ENCODE data around the gene HAUS5.
A peak's percentile ranks its signal among the peaks of the same experiment; 100 is the strongest.

HAUS5 gene

GRCh38 chr19:35608251-35608650 is 4.3 kb upstream of the HAUS5 start:
- Histone ChIP-seq H3K27me3 (ENCODE audit: insufficient read depth, poor library complexity, severe bottlenecking) (no peaks in the 10 kb centered on the region), H3K9me3 (ENCODE audit: severe bottlenecking) (peaks cover 5% of the 10 kb centered on the region), H3K4me1 (ENCODE audit: insufficient read depth, poor library complexity, severe bottlenecking) (peaks cover 4% of the 10 kb centered on the region), H3K36me3 (ENCODE audit: low read depth) (no peaks in the 10 kb centered on the region), H3K27ac (ENCODE audit: poor library complexity, severe bottlenecking) (no peak overlapping the region), H3K4me3 (ENCODE audit: severe bottlenecking) (no peak overlapping the region)
- ATAC-seq (ENCODE audit: low read depth): no peak
- TF ChIP-seq, protein P1, sequence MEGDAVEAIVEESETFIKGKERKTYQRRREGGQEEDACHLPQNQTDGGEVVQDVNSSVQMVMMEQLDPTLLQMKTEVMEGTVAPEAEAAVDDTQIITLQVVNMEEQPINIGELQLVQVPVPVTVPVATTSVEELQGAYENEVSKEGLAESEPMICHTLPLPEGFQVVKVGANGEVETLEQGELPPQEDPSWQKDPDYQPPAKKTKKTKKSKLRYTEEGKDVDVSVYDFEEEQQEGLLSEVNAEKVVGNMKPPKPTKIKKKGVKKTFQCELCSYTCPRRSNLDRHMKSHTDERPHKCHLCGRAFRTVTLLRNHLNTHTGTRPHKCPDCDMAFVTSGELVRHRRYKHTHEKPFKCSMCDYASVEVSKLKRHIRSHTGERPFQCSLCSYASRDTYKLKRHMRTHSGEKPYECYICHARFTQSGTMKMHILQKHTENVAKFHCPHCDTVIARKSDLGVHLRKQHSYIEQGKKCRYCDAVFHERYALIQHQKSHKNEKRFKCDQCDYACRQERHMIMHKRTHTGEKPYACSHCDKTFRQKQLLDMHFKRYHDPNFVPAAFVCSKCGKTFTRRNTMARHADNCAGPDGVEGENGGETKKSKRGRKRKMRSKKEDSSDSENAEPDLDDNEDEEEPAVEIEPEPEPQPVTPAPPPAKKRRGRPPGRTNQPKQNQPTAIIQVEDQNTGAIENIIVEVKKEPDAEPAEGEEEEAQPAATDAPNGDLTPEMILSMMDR (IDR thresholded peaks at IDR 0.05; ENCODE audit: poor library complexity, severe bottlenecking): no peak
- no peak for DNase-seq (ENCODE audit: low spot score)

DNA sequence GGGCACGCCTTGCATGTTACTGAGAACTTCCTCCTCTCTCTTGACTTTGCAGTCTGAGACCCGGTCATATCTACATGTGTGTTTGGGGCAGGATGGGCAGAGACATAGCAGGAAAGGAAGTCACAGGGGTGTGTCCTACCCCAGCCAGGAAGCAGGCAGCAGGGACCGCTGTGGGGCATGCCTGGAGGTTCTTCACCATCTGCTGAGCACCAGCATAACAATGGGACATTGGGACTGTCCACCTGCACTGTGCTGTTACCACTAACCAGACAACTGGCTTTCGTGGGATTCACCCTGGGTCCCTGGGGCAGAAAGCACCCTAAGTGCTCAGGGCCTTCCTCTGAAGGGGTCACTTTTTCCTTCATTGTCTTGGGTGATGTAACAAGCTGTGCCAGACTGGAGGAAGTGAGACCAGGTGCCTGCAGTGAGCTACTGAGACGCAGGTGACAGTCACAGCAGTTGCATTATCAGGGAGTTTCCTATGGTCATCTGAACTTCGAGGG is 2.6 kb upstream of the HAUS5 start:
- TF ChIP-seq, protein P1 (IDR thresholded peaks at IDR 0.05; ENCODE audit: poor library complexity, severe bottlenecking): no peak
- no peak overlapping the region for H3K27ac ChIP-seq (ENCODE audit: poor library complexity, severe bottlenecking)
- H3K36me3 ChIP-seq (ENCODE audit: low read depth): peaks cover 7% of the 10 kb centered on the region; the same call in 1 of the 2 replicates
- no peaks in the 10 kb centered on the region for H3K27me3 ChIP-seq (ENCODE audit: insufficient read depth, poor library complexity, severe bottlenecking)
- H3K4me1 ChIP-seq (ENCODE audit: insufficient read depth, poor library complexity, severe bottlenecking): peaks cover 4% of the 10 kb centered on the region
- no peak for DNase-seq (ENCODE audit: low spot score)
- no peak overlapping the region for H3K4me3 ChIP-seq (ENCODE audit: severe bottlenecking)
- H3K9me3 ChIP-seq (ENCODE audit: severe bottlenecking): peaks cover 5% of the 10 kb centered on the region
- ATAC-seq (ENCODE audit: low read depth): no peak

DNA sequence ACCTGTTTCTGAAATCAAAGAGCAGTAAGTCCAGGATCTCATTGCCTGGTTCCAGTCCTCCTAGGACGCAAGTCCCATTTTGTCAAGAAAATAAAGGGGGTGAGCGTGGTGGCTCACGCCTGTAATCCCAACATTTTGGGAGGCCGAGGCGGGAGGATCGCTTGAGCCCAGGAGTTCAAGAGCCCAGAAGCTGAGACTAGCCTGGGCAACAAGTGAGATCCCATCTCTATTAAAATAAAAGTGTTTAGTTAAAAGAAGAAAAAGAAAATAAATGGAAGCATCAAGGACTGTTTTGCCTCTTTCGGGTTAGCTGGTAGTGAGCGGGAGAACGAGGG is 344 bp upstream of the HAUS5 start:
- no peak overlapping the region for H3K27ac ChIP-seq (ENCODE audit: poor library complexity, severe bottlenecking)

GRCh38 chr19:35613574-35613973 is 1.0 kb downstream of the HAUS5 start:
- TF ChIP-seq, protein P1 (IDR thresholded peaks at IDR 0.05; ENCODE audit: poor library complexity, severe bottlenecking): no peak
- Histone ChIP-seq H3K27me3 (ENCODE audit: insufficient read depth, poor library complexity, severe bottlenecking) (no peaks in the 10 kb centered on the region), H3K9me3 (ENCODE audit: severe bottlenecking) (no peaks in the 10 kb centered on the region), H3K36me3 (ENCODE audit: low read depth) (peaks cover 21% of the 10 kb centered on the region), H3K4me3 (ENCODE audit: severe bottlenecking) (no peak overlapping the region), H3K4me1 (ENCODE audit: insufficient read depth, poor library complexity, severe bottlenecking) (peaks cover 4% of the 10 kb centered on the region), H3K27ac (ENCODE audit: poor library complexity, severe bottlenecking) (no peak overlapping the region)
- no peak for DNase-seq (ENCODE audit: low spot score)
- ATAC-seq (ENCODE audit: low read depth): no peak

More for the DNA sequence above, 344 bp upstream of the HAUS5 start:
- Histone ChIP-seq H3K27me3 (ENCODE audit: insufficient read depth, poor library complexity, severe bottlenecking) (no peaks in the 10 kb centered on the region), H3K4me1 (ENCODE audit: insufficient read depth, poor library complexity, severe bottlenecking) (peaks cover 4% of the 10 kb centered on the region), H3K4me3 (ENCODE audit: severe bottlenecking) (peak overlapping the region; percentile 96), H3K36me3 (ENCODE audit: low read depth) (peaks cover 21% of the 10 kb centered on the region), H3K9me3 (ENCODE audit: severe bottlenecking) (peaks cover 2% of the 10 kb centered on the region)
- ATAC-seq (ENCODE audit: low read depth) (no peak), DNase-seq (ENCODE audit: low spot score) (no peak)
- TF ChIP-seq, protein P1 (IDR thresholded peaks at IDR 0.05; ENCODE audit: poor library complexity, severe bottlenecking): no peak

GRCh38 chr19:35615036-35615435 is 2.5 kb downstream of the HAUS5 start:
- peaks cover 4% of the 10 kb centered on the region for H3K4me1 ChIP-seq (ENCODE audit: insufficient read depth, poor library complexity, severe bottlenecking)
- H3K27me3 ChIP-seq (ENCODE audit: insufficient read depth, poor library complexity, severe bottlenecking): no peaks in the 10 kb centered on the region
- no peaks in the 10 kb centered on the region for H3K9me3 ChIP-seq (ENCODE audit: severe bottlenecking)
- TF ChIP-seq, protein P1 (IDR thresholded peaks at IDR 0.05; ENCODE audit: poor library complexity, severe bottlenecking): no peak
- H3K4me3 ChIP-seq (ENCODE audit: severe bottlenecking): no peak overlapping the region
- peaks cover 21% of the 10 kb centered on the region for H3K36me3 ChIP-seq (ENCODE audit: low read depth)
- no peak overlapping the region for H3K27ac ChIP-seq (ENCODE audit: poor library complexity, severe bottlenecking)
- DNase-seq (ENCODE audit: low spot score): no peak
- no peak for ATAC-seq (ENCODE audit: low read depth)
